Fibroblast of pulmonary artery (primary cell): ENCODE data around the gene SLTM.
"Not testable (repeated sequence)": the region's sequence is repeated elsewhere in the genome, so short reads cannot be mapped to it uniquely, and the experiment has no call there.

ENCODE experiments used
- DNase-seq: peaks from one replicate; pipeline ENCODE4 v3.0.0-alpha.2; 2010; ENCODE audit warnings: low read depth
- H3K4me3 ChIP-seq: replicated peaks from 2 replicates; pipeline ENCODE4 v1.5.1; 2011; ENCODE audit warnings: low read depth, mild to moderate bottlenecking, control low read depth, low read length, moderate library complexity
- TF ChIP-seq, protein P1 (sequence below): IDR thresholded peaks from 2 replicates; pipeline ENCODE4 v1.5.1; 2011; ENCODE audit warnings: mild to moderate bottlenecking, control low read depth, low read length, inconsistent platforms; ENCODE audit errors: missing control alignments

SLTM gene

DNA sequence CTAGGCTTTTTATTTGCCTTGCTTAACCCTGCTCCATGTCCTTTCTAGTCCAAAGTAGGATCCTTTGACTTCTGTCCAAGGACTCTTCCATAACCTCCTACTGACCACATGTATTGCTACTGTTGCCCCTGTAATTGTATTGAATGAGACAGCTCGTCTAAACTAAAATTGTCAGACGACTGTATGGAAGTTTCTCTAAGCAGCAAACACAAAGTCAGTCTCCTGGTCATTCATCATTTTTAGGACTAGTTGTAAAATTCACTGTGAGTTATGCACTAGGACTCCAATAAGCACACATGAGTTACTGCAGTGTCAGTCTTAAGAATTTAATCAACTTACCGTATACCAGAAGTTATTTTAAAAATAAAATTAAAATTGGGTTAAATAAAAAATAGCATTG is 32.8 kb downstream of the SLTM start:
- no peak overlapping the region for H3K4me3 ChIP-seq
- TF ChIP-seq, protein P1, sequence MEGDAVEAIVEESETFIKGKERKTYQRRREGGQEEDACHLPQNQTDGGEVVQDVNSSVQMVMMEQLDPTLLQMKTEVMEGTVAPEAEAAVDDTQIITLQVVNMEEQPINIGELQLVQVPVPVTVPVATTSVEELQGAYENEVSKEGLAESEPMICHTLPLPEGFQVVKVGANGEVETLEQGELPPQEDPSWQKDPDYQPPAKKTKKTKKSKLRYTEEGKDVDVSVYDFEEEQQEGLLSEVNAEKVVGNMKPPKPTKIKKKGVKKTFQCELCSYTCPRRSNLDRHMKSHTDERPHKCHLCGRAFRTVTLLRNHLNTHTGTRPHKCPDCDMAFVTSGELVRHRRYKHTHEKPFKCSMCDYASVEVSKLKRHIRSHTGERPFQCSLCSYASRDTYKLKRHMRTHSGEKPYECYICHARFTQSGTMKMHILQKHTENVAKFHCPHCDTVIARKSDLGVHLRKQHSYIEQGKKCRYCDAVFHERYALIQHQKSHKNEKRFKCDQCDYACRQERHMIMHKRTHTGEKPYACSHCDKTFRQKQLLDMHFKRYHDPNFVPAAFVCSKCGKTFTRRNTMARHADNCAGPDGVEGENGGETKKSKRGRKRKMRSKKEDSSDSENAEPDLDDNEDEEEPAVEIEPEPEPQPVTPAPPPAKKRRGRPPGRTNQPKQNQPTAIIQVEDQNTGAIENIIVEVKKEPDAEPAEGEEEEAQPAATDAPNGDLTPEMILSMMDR = no peak
- DNase-seq = no peak

DNA sequence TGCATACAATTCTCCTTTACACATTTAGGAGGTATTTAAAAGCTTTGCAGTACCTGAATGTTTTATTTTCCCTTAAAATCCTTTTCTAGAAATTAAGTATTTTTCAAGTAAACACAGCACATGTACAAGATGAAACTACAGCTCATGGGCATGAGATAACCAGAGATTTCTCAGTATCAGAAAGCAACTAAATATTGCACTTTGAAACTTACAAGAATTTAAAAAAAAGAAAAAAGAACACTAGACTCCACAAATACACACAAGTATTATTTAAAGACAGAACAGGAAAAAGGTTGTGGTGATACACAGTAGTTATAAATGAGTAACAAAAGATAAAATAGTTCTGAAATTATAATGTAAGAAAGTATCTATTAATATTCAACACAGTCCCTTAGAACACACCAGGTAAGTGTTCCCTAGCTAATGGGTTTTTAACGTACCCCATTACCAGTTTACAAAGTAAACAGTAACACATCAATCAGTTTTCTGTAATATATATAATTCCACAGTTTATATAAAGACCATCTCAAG is 35.3 kb downstream of the SLTM start:
- no peak overlapping the region for H3K4me3 ChIP-seq
- TF ChIP-seq, protein P1 = no peak
- no peak for DNase-seq

DNA sequence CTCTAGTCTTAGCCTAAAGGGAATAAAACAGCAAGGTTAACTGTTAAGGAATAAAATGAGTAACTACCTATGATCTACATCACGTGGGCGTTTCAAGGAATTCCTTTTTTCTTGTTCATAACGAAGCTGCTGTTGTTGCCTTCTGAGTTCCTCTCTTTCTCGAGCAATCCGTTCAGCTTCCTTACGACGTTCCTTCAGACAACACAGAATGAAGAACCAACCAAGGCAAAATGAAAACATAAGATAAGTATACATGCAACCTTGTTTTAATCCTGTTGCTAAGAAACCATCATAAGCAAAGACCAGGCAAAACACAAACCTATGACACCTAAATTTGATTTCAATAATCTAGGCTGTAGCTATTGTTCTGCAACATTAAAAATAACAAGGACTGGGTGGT is 44.1 kb downstream of the SLTM start:
- DNase-seq = peak; percentile 20
- no peak overlapping the region for H3K4me3 ChIP-seq
- TF ChIP-seq, protein P1 = no peak

DNA sequence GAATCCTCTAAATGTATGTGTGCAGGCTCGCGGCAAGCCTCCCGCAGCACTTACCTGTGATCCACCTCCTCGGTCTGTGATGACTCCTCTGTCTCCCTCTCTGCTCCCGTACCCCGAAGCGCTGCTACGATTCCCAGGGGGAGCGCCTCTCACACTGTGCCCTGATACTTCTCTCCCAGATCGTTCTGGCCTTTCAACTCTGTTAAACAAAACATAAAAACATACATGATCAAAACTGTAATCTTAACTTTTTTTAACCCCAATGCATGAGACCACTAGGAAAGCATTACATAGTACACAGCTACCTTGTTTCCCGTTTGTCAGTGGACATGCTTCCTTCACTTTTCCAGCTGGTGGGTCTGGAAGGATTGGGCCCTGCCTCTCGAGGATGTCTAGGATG is 46.6 kb downstream of the SLTM start:
- no peak for DNase-seq
- TF ChIP-seq, protein P1 = no peak
- no peak overlapping the region for H3K4me3 ChIP-seq

DNA sequence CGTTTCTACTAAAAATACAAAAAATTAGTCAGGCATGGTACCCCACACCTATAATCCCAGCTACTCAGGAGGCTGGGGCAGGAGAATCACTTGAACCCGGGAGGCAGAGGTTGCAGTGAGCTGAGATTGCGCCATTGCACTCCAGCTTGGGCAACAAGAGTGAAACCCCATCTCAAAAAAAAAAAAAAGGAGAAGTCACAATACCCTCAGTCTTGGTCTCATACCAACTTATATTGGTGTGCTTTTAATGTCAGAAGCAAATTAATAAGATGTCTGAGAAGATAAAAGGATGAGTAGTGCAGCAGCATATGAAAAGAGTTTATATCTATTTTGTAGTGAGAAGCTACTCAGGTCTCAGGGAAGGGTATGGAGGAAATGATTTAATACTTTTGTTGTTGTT is 49.6 kb downstream of the SLTM start:
- H3K4me3 ChIP-seq, DNase-seq: not testable (repeated sequence)

DNA sequence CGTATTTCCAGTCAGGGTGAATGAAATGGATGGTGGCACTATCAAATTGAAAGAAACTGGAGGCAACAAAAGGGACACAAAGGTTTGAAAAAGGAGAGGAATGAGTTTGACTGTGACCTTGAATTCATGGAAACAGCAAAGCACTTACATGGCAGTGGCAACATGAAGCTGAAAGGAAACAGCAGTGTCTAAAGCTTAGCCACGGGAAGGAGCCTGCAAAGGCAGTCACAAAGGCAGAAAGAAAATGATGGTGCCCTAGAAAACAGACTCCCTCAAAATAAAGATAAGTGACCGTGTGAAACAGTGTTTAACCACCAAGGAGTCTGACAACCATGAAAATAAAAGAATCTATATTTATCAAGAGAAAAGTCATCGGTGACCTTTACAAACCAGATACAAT is 51.2 kb downstream of the SLTM start:
- DNase-seq = no peak
- TF ChIP-seq, protein P1 = no peak
- no peak overlapping the region for H3K4me3 ChIP-seq

DNA sequence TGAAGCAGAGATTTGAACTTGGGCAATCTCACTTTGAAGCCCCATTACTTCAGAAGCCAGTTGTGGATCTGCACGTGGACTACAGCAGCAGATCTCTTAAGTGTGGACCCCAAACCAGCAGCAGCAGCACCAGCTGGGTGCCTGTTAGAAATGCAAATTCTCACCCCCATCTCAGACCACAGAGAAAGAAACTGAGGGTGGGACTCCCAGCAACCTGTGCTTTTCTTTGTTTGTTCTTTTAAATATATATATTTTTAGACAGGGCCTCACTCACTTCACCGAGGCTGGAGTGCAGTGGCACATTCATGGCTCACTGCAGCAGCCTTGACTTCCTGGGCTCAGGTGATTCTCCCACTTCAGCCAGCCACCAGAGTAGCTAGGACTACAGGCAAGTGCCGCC is 53.2 kb downstream of the SLTM start:
- no peak for DNase-seq
- TF ChIP-seq, protein P1 = no peak
- H3K4me3 ChIP-seq = no peak overlapping the region
